ENCODE results near the gene TPBGL.
A peak's percentile ranks its signal among the peaks of the same experiment; 100 is the strongest.

Gene TPBGL

GRCh38 chr11:75214411-75214821, 26.2 kb upstream of the TPBGL start:
- peak; percentile 94 for DNase-seq

GRCh38 chr11:75214843-75215242, 25.7 kb upstream of the TPBGL start:
- no peak for DNase-seq

GRCh38 chr11:75219869-75220268, 20.7 kb upstream of the TPBGL start:
- DNase-seq = no peak

- DNase-seq = no peak
Measured at GRCh38 chr11:75223954-75224643, 16.5 kb upstream of the TPBGL start.

- no peak for DNase-seq
Measured at GRCh38 chr11:75225794-75226193, 14.8 kb upstream of the TPBGL start.

- peak; percentile 15 for DNase-seq
Measured at GRCh38 chr11:75229466-75229865, 11.1 kb upstream of the TPBGL start.

- peak; percentile 6 for DNase-seq
Measured at GRCh38 chr11:75230621-75231020, 10.0 kb upstream of the TPBGL start.

- peak; percentile 46 for DNase-seq
Measured at GRCh38 chr11:75233754-75234172, 6.8 kb upstream of the TPBGL start.

- DNase-seq = no peak
Measured at GRCh38 chr11:75236062-75236461, 4.5 kb upstream of the TPBGL start.

GRCh38 chr11:75237050-75237449, 3.5 kb upstream of the TPBGL start:
- peak; percentile 26 for DNase-seq

GRCh38 chr11:75238595-75239440, 1.8 kb upstream of the TPBGL start:
- DNase-seq = peak; percentile 44

GRCh38 chr11:75239531-75240290, 863 bp upstream of the TPBGL start:
- peak; percentile 46 for DNase-seq

GRCh38 chr11:75241036-75241905, 697 bp downstream of the TPBGL start:
- DNase-seq = peak; percentile 97

- DNase-seq = no peak
Measured at GRCh38 chr11:75241906-75242644, 1.5 kb downstream of the TPBGL start.

- peak; percentile 42 for DNase-seq
Measured at GRCh38 chr11:75242722-75243600, 2.4 kb downstream of the TPBGL start.

GRCh38 chr11:75244052-75244814, 3.7 kb downstream of the TPBGL start:
- DNase-seq = peak; percentile 44

- peak; percentile 44 for DNase-seq
Measured at GRCh38 chr11:75245356-75246005, 4.9 kb downstream of the TPBGL start.

GRCh38 chr11:75246006-75246670, 5.6 kb downstream of the TPBGL start:
- DNase-seq = peak; percentile 44
